Lung (tissue), 12 donors: ENCODE measurements around the gene BCL10. TPM values are rescaled to one million over a fixed set of nuclear protein-coding genes. Genes with fewer than 3 reads are reported as not detected.

ENCODE experiments used
- ATAC-seq: fragments of 200-7000 bp; cut with Tn5 transposase; one replicate; pipeline ENCODE4 v1.9.1; 2020; ENCODE audit warnings: moderate number of reproducible peaks; ENCODE audit not compliant: insufficient read depth, low FRiP score
- DNase-seq, 3 donors: peaks; one replicate each; pipeline ENCODE4 v3.0.0-alpha.2; 2013 to 2017
- H3K27ac ChIP-seq, 2 donors: one replicate each; pipeline ENCODE4 v1.5.1; 2013; ENCODE audit warnings: mild to moderate bottlenecking in 2 of 2, moderate library complexity in 2 of 2, control low read depth in 1 of 2, inconsistent platforms in 1 of 2, low read depth in 1 of 2, low read length in 1 of 2
- H3K27me3 ChIP-seq, 3 donors: one replicate each; pipeline ENCODE4 v1.5.1; 2013; ENCODE audit warnings: low read length in 2 of 3; ENCODE audit not compliant: control insufficient read depth in 3 of 3, insufficient read depth in 3 of 3
- H3K36me3 ChIP-seq, 4 donors: one replicate each; pipeline ENCODE4 v1.5.1; 2013; ENCODE audit warnings: low read length in 4 of 4, mild to moderate bottlenecking in 1 of 4, moderate library complexity in 1 of 4; ENCODE audit not compliant: control insufficient read depth in 4 of 4, insufficient read depth in 4 of 4
- H3K4me1 ChIP-seq, 5 donors: one replicate each; pipeline ENCODE4 v1.5.1; 2013; ENCODE audit warnings: low read length in 5 of 5, mild to moderate bottlenecking in 2 of 5, moderate library complexity in 1 of 5; ENCODE audit not compliant: control insufficient read depth in 5 of 5, insufficient read depth in 5 of 5
- H3K4me3 ChIP-seq: one replicate; pipeline ENCODE4 v1.5.1; 2013; ENCODE audit warnings: mild to moderate bottlenecking, control low read depth, moderate library complexity
- H3K9ac ChIP-seq, 2 donors: one replicate each; pipeline ENCODE4 v1.5.1; 2013; ENCODE audit warnings: low read length in 2 of 2, control low read depth in 1 of 2; ENCODE audit not compliant: insufficient read depth in 1 of 2
- H3K9me3 ChIP-seq, 4 donors: one replicate each; pipeline ENCODE4 v1.5.1; 2013; ENCODE audit warnings: low read length in 3 of 4, mild to moderate bottlenecking in 1 of 4, moderate library complexity in 1 of 4; ENCODE audit not compliant: control insufficient read depth in 4 of 4, insufficient read depth in 3 of 4
- WGBS, 2 donors: extraction: QIAGEN DNeasy Blood & Tissue Kit; methylation state at CpG; one replicate each; pipeline ENCODE4 v1.1.7; 2013; 5-methylcytosine and 5-hydroxymethylcytosine counted together
- polyA plus RNA-seq, 2 donors: library from polyadenylated mRNA; stranded (reverse); fragments of 200-250 nt; gene quantifications; one replicate each; pipeline ENCODE4 v1.2.1, GENCODE V29; 2013
- total RNA-seq, 2 donors: library from RNA; depleted of rRNA in 1 of 2; stranded (reverse); fragments of >200 nt in 1 of 2; gene quantifications; one replicate each; pipeline ENCODE4 v1.2.1, GENCODE V29; 2014 to 2021
- TF ChIP-seq, protein P1 (sequence below): IDR thresholded peaks from 2 replicates; pipeline ENCODE4 v1.5.1; 2012; ENCODE audit warnings: mild to moderate bottlenecking; ENCODE audit errors: control extremely low read depth, extremely low read depth
- donor health status: control.
- donor health status: control.
- donor health status: Bipolar disorder and iron deficiency.
- donor health status: healthy.
- donor health status: DM: yes; HTN: yes; CAD: no.

The BCL10 gene
- total and polyA plus RNA-seq, 4 donors, result 9.9 to 32.3 (median 18.8) TPM

- ATAC-seq (peak; percentile 23), DNase-seq (peak; percentile 80 to 89 (median 85))
- Histone ChIP-seq H3K9me3 (no peaks in the 10 kb centered on the region), H3K4me1 (peaks cover 0 to 70% (median 45%) of the 10 kb centered on the region in 5 donors), H3K27ac (peak overlapping the region in 1 of 2 donors; percentile 47), H3K36me3 (no peaks in the 10 kb centered on the region), H3K4me3 (no peak overlapping the region), H3K27me3 (no peaks in the 10 kb centered on the region), H3K9ac (peak overlapping the region in 1 of 2 donors; percentile 48)
- TF ChIP-seq, protein P1, sequence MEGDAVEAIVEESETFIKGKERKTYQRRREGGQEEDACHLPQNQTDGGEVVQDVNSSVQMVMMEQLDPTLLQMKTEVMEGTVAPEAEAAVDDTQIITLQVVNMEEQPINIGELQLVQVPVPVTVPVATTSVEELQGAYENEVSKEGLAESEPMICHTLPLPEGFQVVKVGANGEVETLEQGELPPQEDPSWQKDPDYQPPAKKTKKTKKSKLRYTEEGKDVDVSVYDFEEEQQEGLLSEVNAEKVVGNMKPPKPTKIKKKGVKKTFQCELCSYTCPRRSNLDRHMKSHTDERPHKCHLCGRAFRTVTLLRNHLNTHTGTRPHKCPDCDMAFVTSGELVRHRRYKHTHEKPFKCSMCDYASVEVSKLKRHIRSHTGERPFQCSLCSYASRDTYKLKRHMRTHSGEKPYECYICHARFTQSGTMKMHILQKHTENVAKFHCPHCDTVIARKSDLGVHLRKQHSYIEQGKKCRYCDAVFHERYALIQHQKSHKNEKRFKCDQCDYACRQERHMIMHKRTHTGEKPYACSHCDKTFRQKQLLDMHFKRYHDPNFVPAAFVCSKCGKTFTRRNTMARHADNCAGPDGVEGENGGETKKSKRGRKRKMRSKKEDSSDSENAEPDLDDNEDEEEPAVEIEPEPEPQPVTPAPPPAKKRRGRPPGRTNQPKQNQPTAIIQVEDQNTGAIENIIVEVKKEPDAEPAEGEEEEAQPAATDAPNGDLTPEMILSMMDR, result no peak
- WGBS, 2 donors, result 47 to 51% methylated on average over 3 of the region's 3 CpGs
These were observed 51.5 kb downstream of the BCL10 start for GRCh38 chr1:85224734-85225623.

- no peaks in the 10 kb centered on the region for H3K36me3 ChIP-seq
- no peak overlapping the region for H3K9ac ChIP-seq
- TF ChIP-seq, protein P1, result no peak
- H3K4me3 ChIP-seq, result no peak overlapping the region
- no peak for ATAC-seq
- no peaks in the 10 kb centered on the region for H3K27me3 ChIP-seq
- DNase-seq, result peak in 2 of 3 donors; percentile 90 to 93
- peaks cover 0 to 66% (median 45%) of the 10 kb centered on the region in 5 donors for H3K4me1 ChIP-seq
- no peaks in the 10 kb centered on the region for H3K9me3 ChIP-seq
- peak overlapping the region in 1 of 2 donors; percentile 21 for H3K27ac ChIP-seq
These were observed 52.1 kb downstream of the BCL10 start for GRCh38 chr1:85224295-85224694.

GRCh38 chr1:85223334-85223733 is 53.1 kb downstream of the BCL10 start:
- Histone ChIP-seq H3K4me3 (no peak overlapping the region), H3K36me3 (no peaks in the 10 kb centered on the region), H3K9ac (no peak overlapping the region), H3K27me3 (no peaks in the 10 kb centered on the region), H3K4me1 (peaks cover 0 to 57% (median 45%) of the 10 kb centered on the region in 5 donors), H3K27ac (no peak overlapping the region), H3K9me3 (no peaks in the 10 kb centered on the region)
- no peak for DNase-seq
- 66 to 76% methylated on average over 5 of the region's 5 CpGs for WGBS, 2 donors
- ATAC-seq, result no peak
- TF ChIP-seq, protein P1, result no peak
